H1 (cell line): ENCODE measurements around the gene IDI1. TPM values are rescaled to one million over a fixed set of nuclear protein-coding genes. Genes with fewer than 3 reads are reported as not detected.

Source experiments
- GABPA ChIP-seq: IDR thresholded peaks from 2 replicates; pipeline ENCODE4 v1.6.1; 2011; ENCODE audit warnings: mild to moderate bottlenecking, low read length, moderate library complexity, borderline replicate concordance; ENCODE audit not compliant: insufficient read depth
- POU5F1 ChIP-seq: IDR thresholded peaks from 2 replicates; pipeline ENCODE4 v1.6.1; 2011; ENCODE audit warnings: low read depth, mild to moderate bottlenecking, low read length, moderate library complexity
- USF2 ChIP-seq: IDR thresholded peaks from 2 replicates; pipeline ENCODE4 v1.6.1; 2011; ENCODE audit warnings: low read length, improper control_type of control experiment
- polyA plus RNA-seq, 7 experiments: library from polyadenylated mRNA; depleted of rRNA in 3 of 7; stranded (reverse) in 5 of 7; unstranded in 2 of 7; fragments of >200 nt in 5 of 7; fragments of 200-250 nt in 2 of 7; gene quantifications; 1 replicate in 5 of 7; 2 replicates in 1 of 7; 4 replicates in 1 of 7; pipeline versions ENCODE4 v1.2.1 to v1.2.3, GENCODE V29; 2011 to 2013; ENCODE audit warnings: missing spikeins in 2 of 7, mixed read lengths in 2 of 7
- total RNA-seq: library from RNA; stranded (reverse); fragmentation: NEBNext Ultra II Directional; extraction: Animal tissue kit (Norgen Biotek cat#: 25700); gene quantifications from 2 replicates; pipeline ENCODE4 v1.2.1, GENCODE V29; 2021

The IDI1 gene
- total and polyA plus RNA-seq, 2 of the 8 experiments (the other 6 are each of a cell fraction or from before 2014, with no cell fraction given), result 35.3 to 56.6 TPM

- TF ChIP-seq GABPA (no peak), POU5F1 (no peak), USF2 (no peak)
- TF ChIP-seq, all 59 proteins: peak for 0
These were observed 44.8 kb upstream of the IDI1 start (continued) for GRCh38 chr10:1093696-1094095.
